ENCODE data around the gene LRRC47.

GRCh38 chr1:3780901-3781300, 15.4 kb downstream of the LRRC47 start:
- TF ChIP-seq CTCF (IDR thresholded peaks at IDR 0.05) (no peak), POLR2AphosphoS5 (IDR thresholded peaks at IDR 0.05) (no peak)
